GM12865 (cell line): ENCODE data around the gene SATB2.

Experiments used
- DNase-seq: peaks from one replicate; pipeline ENCODE4 v3.0.0; 2010; ENCODE audit warnings: low read depth
- H3K4me3 ChIP-seq: 2 replicates; pipeline ENCODE4 v1.5.1; 2011; ENCODE audit warnings: mild to moderate bottlenecking, low read depth, low read length, control low read depth
- TF ChIP-seq, protein P1 (sequence below): IDR thresholded peaks from 2 replicates; pipeline ENCODE4 v1.5.1; 2011; ENCODE audit warnings: low read length, control low read depth, low read depth, inconsistent platforms; ENCODE audit not compliant: insufficient read depth; ENCODE audit errors: missing control alignments

Gene SATB2

DNA sequence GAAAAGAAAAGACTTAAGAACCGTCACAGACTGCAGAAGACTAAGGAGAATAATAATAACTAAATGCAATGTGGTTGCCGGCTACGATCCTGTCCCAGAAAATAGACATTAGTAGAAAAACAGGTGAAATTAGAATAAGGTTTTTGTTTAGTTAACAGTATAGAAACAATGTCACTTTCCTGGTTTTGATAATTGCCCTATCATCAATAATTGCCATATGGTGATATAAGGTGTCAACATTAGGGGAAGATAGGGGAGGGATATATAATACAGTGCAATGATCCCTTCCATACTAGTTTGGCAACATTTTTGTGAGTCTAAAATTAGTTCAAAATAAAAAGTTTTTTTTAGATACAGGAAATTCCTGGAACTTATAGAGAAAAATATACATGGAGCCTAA lies 144.8 kb downstream of the SATB2 start:
- no peak for DNase-seq
- no peak overlapping the region for H3K4me3 ChIP-seq
- TF ChIP-seq, protein P1, sequence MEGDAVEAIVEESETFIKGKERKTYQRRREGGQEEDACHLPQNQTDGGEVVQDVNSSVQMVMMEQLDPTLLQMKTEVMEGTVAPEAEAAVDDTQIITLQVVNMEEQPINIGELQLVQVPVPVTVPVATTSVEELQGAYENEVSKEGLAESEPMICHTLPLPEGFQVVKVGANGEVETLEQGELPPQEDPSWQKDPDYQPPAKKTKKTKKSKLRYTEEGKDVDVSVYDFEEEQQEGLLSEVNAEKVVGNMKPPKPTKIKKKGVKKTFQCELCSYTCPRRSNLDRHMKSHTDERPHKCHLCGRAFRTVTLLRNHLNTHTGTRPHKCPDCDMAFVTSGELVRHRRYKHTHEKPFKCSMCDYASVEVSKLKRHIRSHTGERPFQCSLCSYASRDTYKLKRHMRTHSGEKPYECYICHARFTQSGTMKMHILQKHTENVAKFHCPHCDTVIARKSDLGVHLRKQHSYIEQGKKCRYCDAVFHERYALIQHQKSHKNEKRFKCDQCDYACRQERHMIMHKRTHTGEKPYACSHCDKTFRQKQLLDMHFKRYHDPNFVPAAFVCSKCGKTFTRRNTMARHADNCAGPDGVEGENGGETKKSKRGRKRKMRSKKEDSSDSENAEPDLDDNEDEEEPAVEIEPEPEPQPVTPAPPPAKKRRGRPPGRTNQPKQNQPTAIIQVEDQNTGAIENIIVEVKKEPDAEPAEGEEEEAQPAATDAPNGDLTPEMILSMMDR: no peak

DNA sequence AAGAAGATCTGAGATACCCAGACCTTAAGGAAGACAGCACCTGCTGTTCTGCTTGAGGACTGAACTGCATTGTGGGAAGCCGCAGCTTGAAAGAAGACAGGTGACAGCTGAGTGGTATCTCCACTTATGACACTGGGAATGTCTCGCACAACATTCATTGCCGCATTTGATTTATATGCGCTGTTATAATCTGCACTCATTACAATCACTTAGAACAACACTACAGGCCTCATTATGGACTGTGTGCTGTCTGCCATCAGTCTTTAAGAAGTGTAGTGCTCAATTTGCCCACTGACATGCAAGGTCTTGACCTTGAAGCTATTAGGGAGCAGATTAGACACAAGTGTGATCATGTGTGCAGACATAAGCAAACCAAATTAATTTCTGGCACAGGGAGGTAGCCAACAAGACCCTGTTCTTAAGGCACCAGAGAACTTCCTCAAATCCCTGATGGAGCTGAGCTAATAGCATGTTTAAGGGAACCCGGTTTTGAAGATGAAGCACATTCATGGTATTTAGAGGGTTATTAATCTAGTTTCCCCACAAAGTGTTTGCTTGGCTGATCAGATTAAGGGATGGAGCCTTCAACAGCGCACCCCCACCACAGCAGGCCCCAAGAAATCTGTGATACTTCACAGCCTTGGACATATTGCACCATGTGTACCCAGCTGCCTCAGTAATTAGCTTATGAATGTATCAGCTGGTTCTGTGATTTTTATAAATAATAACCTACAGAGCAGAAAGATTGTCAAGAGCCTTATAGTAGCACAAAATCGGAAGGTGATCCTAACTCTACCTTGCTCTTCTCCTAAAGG lies 146.8 kb downstream of the SATB2 start:
- H3K4me3 ChIP-seq: no peak overlapping the region
- TF ChIP-seq, protein P1: no peak
- no peak for DNase-seq

- no peak for DNase-seq
- H3K4me3 ChIP-seq: no peak overlapping the region
Measured at GRCh38 chr2:199309973-199310372, 147.8 kb downstream of the SATB2 start.

DNA sequence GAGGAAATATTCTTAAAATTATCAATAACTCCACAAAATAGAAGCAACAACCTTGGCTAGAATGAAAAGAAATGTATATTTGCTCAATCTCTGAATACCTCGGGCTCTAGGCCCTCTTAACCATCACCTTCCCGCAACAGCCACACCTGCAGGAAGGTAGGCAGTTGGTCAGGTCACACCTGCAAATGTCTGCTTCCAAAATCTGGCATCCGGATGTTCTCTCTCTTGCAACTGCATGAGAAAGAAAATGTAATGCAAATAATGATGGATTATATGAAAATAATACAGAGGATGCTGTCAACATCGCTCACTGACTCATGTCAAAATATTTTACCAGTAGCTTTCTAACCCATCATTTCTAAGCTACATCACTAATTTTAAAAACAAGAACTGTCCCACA lies 148.3 kb downstream of the SATB2 start:
- TF ChIP-seq, protein P1: no peak
- no peak overlapping the region for H3K4me3 ChIP-seq
- no peak for DNase-seq

More at GRCh38 chr2:199309973-199310372, 147.8 kb downstream of the SATB2 start:
- TF ChIP-seq, protein P1: no peak

GRCh38 chr2:199308567-199308966 lies 149.2 kb downstream of the SATB2 start:
- H3K4me3 ChIP-seq: no peak overlapping the region
- TF ChIP-seq, protein P1: no peak
- DNase-seq: no peak

- no peak overlapping the region for H3K4me3 ChIP-seq
- DNase-seq: no peak
- TF ChIP-seq, protein P1: no peak
Measured at GRCh38 chr2:199307461-199307860, 150.3 kb downstream of the SATB2 start.

DNA sequence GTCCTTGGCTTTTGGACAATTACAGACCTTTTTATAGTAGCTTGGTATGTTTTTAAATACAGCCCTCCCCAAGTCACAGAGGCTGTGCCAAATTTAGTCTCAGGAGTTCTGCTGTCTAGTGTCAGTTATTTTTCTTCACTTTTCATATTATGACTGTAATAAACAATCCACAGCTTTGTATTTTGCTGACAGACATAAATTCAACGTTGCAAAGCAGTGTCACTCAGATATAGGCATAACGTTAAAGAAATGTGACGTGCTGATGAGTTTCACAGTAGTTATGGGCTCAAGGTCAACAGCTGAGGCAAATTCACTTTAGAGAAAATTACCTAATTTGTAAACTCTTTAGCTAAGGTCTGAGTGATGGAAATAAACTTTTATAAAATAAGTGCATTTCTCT lies 151.6 kb downstream of the SATB2 start:
- no peak overlapping the region for H3K4me3 ChIP-seq
- TF ChIP-seq, protein P1: no peak
- DNase-seq: no peak
